HUES64 (cell line): ENCODE data around the gene ZMIZ1.
A peak's percentile ranks its signal among the peaks of the same experiment; 100 is the strongest.

Experiments used
- H3K27ac ChIP-seq: 2 replicates; pipeline ENCODE4 v1.7.0; 2013; ENCODE audit warnings: low read depth, low read length, inconsistent platforms
- H3K27me3 ChIP-seq: 2 replicates; pipeline ENCODE4 v1.6.1; 2013; ENCODE audit warnings: mild to moderate bottlenecking, low read length; ENCODE audit not compliant: insufficient read depth
- H3K36me3 ChIP-seq: 2 replicates; pipeline ENCODE4 v1.6.1; 2013; ENCODE audit warnings: mild to moderate bottlenecking, low read length; ENCODE audit not compliant: insufficient read depth
- H3K4me1 ChIP-seq: 2 replicates; pipeline ENCODE4 v1.6.1; 2013; ENCODE audit warnings: mild to moderate bottlenecking, low read length, moderate library complexity; ENCODE audit not compliant: insufficient read depth
- H3K4me3 ChIP-seq: 2 replicates; pipeline ENCODE4 v1.5.1; 2013; ENCODE audit warnings: mild to moderate bottlenecking, low read length, moderate library complexity
- H3K9ac ChIP-seq: 2 replicates; pipeline ENCODE4 v1.6.1; 2013; ENCODE audit warnings: mild to moderate bottlenecking, low read depth, low read length
- H3K9me3 ChIP-seq: 2 replicates; pipeline ENCODE4 v1.6.1; 2013; ENCODE audit warnings: low read depth, low read length; ENCODE audit not compliant: insufficient read depth
- WGBS: fragments of 150-250, 120-280 bp; methylation state at CpG from one replicate; pipeline ENCODE4 v1.1.7; 2013; ENCODE audit warnings: missing lambda C conversion rate; 5-methylcytosine and 5-hydroxymethylcytosine counted together

The ZMIZ1 gene

DNA sequence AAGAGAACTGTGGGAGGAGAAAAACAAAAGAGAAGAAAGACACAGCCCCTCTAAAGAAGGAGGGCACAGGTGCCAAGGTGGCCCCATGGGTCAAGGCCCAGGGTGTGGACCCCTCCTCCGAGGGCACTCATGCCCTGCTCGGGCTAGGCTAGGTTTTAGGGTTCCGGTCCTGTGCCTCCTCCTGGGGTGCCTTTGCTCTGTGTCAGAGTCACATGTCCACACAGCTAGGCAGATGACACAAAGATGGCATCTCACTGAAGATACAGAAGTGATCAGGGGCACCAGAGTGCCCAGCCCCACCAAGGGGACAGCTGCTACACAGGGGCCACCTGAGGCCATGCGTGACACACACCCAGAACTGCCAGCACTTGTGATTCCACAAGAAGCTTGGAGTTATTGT, 162.1 kb downstream of the ZMIZ1 start:
- 98% methylated on average over 4 of the region's 4 CpGs for WGBS
- peaks cover 11% of the 10 kb centered on the region; the same call in 1 of the 2 replicates for H3K36me3 ChIP-seq

DNA sequence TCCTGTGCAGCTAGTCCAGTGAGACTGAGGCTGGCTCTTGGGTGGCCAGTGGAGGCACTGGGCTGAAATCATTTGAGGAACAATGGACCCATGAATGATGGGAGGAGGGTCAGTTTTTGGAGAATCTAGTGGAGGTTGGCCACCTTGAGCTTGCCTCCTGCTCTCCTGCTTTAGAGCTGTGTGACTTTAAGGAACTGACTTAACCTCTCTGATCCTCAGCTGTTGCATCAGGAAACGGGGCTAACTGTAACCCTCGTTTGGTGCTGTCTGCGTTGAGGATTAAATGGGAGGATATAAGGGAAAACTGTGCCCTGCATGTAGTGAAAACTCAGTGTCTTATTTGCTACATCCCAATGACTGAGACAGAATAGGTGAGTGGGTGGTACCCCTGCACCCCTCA, 163.1 kb downstream of the ZMIZ1 start:
- WGBS = 94% methylated on average over 3 of the region's 3 CpGs
- Histone ChIP-seq H3K4me3 (no peak overlapping the region), H3K36me3 (peaks cover 5% of the 10 kb centered on the region; the same call in 1 of the 2 replicates), H3K9ac (no peak overlapping the region), H3K27me3 (peaks cover 19% of the 10 kb centered on the region; the same call in 1 of the 2 replicates), H3K9me3 (no peaks in the 10 kb centered on the region), H3K27ac (no peak overlapping the region), H3K4me1 (peaks cover 31% of the 10 kb centered on the region)

More for the DNA sequence above, 162.1 kb downstream of the ZMIZ1 start:
- H3K9ac ChIP-seq = no peak overlapping the region
- H3K4me3 ChIP-seq = no peak overlapping the region
- H3K4me1 ChIP-seq = peaks cover 20% of the 10 kb centered on the region
- H3K9me3 ChIP-seq = no peaks in the 10 kb centered on the region
- H3K27ac ChIP-seq = no peak overlapping the region; the same call in 1 of the 2 replicates
- peaks cover 9% of the 10 kb centered on the region; the same call in 1 of the 2 replicates for H3K27me3 ChIP-seq

DNA sequence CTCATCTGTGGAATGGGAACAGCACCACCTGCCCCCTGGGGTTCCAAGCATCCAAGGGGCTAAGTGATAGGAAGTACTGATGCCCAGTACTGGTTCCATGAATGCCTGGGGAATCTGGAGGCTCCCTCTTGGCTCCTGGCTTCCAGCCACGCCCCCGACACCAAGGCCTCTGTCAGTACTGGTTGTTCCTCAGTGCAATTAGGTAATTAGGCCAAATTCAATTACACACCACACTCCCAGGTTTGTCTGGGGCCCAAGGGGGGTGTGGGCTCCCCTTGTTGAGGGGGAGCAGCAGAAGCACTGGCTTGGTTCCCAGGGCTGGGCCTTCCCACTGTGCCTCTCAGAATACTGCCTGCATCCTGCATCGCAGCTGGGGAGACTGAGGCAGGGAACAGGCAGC, 164.1 kb downstream of the ZMIZ1 start:
- peaks cover 40% of the 10 kb centered on the region for H3K4me1 ChIP-seq
- H3K27ac ChIP-seq = no peak overlapping the region
- H3K9me3 ChIP-seq = no peaks in the 10 kb centered on the region
- H3K9ac ChIP-seq = no peak overlapping the region
- 88% methylated on average over 3 of the region's 3 CpGs for WGBS
- H3K4me3 ChIP-seq = no peak overlapping the region
- H3K36me3 ChIP-seq = no peaks in the 10 kb centered on the region; the same call in 1 of the 2 replicates
- peaks cover 29% of the 10 kb centered on the region for H3K27me3 ChIP-seq

DNA sequence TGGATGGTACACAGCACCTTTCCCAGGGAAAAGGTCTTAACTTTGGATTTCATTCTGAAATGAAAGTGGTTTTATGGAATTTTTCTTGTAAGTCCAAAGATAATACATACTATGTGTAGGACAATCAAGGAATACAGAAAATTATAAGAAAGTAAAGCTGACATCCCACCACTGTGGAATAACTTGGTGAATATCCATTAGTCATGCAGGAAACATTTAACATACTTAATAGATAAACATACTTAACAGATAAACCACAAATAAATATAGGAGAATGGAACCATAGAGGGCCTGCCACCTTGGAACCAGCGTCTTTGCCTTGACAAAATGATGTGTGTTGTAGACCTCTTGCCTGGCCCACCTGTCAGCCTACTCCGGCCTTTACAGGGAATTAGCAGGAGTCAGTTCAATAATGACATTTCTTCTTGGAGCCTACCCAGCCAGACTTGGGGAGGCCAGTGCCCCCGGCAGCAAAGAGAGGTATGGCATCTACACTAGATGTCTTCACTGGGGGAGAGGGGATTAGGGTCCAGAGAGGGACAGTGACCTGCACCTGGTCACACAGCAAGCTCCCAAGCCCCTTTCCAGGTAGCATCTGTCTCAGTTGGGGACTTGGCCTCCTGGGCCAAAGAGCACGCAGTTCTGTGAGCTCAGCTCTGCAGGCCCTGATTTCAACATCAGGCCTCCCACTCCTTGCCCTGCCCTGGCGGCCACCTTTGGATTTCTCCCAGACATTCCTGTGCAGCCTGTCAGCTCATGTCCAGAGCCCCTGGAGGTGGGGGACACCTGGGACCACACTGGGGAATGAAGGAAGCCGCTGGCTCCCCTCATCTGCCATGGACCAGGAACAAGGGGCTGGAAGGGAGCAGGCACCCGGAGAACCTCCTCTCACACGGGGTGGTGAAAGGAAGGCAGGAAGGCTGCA, 165.9 kb downstream of the ZMIZ1 start:
- Histone ChIP-seq H3K27me3 (peaks cover 44% of the 10 kb centered on the region), H3K27ac (no peak overlapping the region), H3K36me3 (no peaks in the 10 kb centered on the region; the same call in 1 of the 2 replicates), H3K9me3 (no peaks in the 10 kb centered on the region), H3K4me3 (no peak overlapping the region), H3K4me1 (peaks cover 45% of the 10 kb centered on the region), H3K9ac (no peak overlapping the region)
- WGBS = 95% methylated on average over 8 of the region's 8 CpGs

DNA sequence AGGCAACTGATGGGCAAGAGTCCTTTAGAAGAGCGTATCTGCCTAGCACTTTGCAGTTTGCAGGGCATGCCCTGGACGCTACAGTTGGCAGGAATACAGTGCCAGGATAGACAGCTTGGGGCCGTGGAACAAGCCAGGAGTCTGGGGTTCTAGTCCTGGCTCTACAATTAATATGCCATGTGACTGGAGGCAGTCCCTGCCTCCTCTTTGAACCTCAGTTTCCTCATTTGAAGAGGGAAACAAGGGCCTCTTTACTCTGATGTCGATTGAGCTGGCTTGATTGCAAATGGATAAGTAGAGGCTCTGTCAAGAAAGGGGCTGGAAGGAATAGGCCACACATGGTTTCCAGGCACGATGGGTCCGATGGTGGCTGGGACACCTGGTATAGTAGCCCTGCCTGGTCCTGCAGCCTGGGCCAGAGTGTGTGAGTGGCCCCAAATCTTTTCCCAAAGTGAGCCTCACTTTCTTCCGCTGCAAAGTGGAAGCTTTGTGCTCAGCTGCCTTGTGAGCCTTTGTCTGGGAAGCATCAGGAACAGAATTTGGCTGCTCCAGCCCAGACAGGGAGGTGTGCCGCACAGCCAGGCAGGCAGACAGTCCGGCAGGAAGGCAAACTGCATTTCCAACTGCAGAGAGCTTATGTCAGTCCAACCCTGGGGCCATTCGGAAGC, 167.1 kb downstream of the ZMIZ1 start:
- peaks cover 47% of the 10 kb centered on the region for H3K27me3 ChIP-seq
- no peak overlapping the region for H3K9ac ChIP-seq
- no peak overlapping the region for H3K27ac ChIP-seq
- no peak overlapping the region for H3K4me3 ChIP-seq
- 79% methylated on average over 10 of the region's 10 CpGs for WGBS
- H3K36me3 ChIP-seq = no peaks in the 10 kb centered on the region; the same call in 1 of the 2 replicates
- peaks cover 46% of the 10 kb centered on the region for H3K4me1 ChIP-seq
- no peaks in the 10 kb centered on the region for H3K9me3 ChIP-seq

DNA sequence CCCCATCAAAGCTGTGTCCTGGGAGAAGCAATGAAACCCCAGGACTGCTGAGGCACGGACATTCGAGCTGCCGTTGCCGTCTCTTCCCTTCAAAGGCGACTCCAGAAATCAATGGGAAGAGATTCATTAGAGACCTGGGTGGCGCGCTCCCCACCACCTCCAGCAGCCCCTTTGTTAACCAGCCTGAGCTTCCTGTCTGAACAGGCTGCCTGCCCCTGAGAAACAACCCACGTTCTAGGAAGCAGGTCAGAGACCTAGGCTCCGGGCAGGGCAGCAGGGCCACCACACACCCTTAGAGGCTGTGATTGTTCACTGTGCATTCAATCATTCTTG, 167.6 kb downstream of the ZMIZ1 start:
- Histone ChIP-seq H3K27ac (no peak overlapping the region), H3K27me3 (peaks cover 52% of the 10 kb centered on the region), H3K4me3 (no peak overlapping the region), H3K9me3 (no peaks in the 10 kb centered on the region), H3K4me1 (peaks cover 51% of the 10 kb centered on the region), H3K9ac (no peak overlapping the region), H3K36me3 (no peaks in the 10 kb centered on the region; the same call in 1 of the 2 replicates)
- WGBS = 45% methylated on average over 9 of the region's 9 CpGs

DNA sequence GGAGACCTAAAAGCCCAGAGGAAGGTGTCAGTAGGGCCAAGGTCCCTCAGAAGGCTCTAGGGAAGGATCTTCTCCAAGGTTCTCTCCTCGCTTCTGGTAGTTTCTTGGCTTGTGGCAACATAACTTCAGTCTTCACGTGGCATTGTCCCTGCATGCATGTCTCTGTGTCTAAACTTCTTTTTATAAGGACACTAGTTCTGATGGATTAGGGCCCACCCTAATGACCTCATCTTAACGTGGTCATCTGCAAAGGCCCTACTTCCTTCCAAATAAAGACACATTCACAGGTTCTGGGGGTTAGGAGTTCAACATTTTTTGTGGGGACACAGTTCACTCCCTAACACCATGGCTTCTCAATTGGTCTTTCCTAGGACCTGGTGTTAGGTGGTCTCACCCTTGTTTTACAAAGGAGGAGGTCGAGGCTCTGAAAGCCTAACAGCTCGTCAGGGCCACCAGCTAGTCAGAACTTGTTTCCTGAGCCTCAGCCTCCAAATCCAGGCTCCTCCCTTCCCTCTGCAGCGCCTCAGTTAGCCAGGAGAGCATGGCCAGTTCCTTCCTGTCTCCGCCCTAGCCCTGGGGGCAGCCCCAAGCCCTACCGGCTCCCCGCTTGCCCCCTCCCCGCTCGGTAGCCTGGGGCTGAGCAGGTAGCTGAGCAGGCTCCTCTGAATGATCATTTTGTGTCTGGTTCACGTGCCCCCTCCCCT, 168.8 kb downstream of the ZMIZ1 start:
- WGBS = 75% methylated on average over 12 of the region's 12 CpGs
- H3K4me3 ChIP-seq = no peak overlapping the region
- peaks cover 57% of the 10 kb centered on the region for H3K4me1 ChIP-seq
- H3K9ac ChIP-seq = no peak overlapping the region
- H3K9me3 ChIP-seq = no peaks in the 10 kb centered on the region
- H3K36me3 ChIP-seq = no peaks in the 10 kb centered on the region; the same call in 1 of the 2 replicates
- H3K27me3 ChIP-seq = peaks cover 60% of the 10 kb centered on the region
- H3K27ac ChIP-seq = no peak overlapping the region

DNA sequence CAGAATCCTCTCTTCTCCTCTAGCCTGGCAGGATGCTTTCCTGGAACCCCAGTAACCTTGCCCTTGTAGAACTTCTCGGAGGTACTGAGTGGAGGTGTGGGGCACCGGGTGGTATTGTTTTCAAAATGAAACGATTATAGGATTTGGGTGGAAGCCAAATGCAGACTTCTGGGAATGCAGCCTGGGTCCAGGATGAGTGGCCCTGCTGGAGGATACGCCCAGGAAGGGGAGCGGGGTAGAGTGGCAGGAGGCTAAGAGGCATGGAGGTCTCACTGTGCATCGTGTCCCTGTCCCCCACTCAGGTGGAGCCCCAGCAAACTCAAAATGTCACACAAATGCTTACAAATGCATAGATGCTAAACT, 169.4 kb downstream of the ZMIZ1 start:
- Histone ChIP-seq H3K9me3 (no peaks in the 10 kb centered on the region), H3K36me3 (no peaks in the 10 kb centered on the region; the same call in 1 of the 2 replicates), H3K4me3 (no peak overlapping the region), H3K4me1 (peaks cover 57% of the 10 kb centered on the region), H3K27me3 (peaks cover 60% of the 10 kb centered on the region), H3K9ac (no peak overlapping the region), H3K27ac (no peak overlapping the region)
- 88% methylated on average over 6 of the region's 6 CpGs for WGBS

DNA sequence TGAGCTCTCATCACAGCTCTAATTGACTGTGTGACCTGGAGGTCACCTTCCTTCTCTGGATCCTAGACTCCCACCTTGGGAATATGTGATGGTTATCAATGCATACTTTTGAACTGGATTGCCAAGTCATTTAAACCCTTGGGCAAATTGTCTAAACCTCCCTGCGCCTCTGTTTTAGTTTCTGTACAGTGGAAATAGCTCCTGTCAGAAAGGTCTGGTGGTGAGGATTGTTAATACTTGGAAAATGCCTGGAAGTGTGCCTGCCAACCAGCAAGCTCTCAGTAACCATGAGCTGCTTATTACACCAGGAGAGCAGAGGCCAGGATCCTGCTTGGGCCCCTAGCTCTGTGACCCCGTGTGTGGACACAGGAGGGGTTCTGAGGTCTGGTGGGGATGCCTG, 169.8 kb downstream of the ZMIZ1 start:
- Histone ChIP-seq H3K9me3 (no peaks in the 10 kb centered on the region), H3K27me3 (peaks cover 62% of the 10 kb centered on the region), H3K36me3 (no peaks in the 10 kb centered on the region; the same call in 1 of the 2 replicates), H3K4me1 (peaks cover 57% of the 10 kb centered on the region), H3K27ac (no peak overlapping the region), H3K9ac (no peak overlapping the region), H3K4me3 (no peak overlapping the region)
- WGBS = 71% methylated on average over 2 of the region's 2 CpGs

DNA sequence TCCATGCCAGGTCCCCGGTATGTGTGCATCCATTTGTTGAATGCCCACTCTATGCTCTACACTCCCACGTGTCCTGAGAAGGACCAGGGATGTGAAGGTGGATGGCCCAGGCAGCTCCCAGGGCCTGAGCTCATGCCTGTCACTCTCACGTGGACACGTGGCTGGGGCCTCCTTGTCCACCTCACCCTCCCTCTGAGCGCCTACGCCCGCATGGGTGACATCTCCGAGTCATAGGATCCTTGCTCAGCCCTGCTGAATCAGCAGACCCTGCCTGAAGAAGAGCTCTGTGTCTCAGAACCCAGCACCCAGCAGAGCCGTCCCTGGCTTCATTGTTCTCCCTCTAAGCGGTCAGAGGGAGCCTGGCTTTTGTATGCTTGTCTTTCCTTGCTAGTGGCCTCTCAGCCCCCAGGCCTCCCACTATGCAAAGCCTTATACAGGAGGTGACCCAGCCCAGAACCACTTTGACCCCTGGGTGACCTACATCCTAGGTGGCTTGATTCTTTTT, 170.6 kb downstream of the ZMIZ1 start:
- no peak overlapping the region; the same call in 1 of the 2 replicates for H3K9ac ChIP-seq
- H3K36me3 ChIP-seq = no peaks in the 10 kb centered on the region; the same call in 1 of the 2 replicates
- 19% methylated on average over 10 of the region's 10 CpGs for WGBS
- peaks cover 70% of the 10 kb centered on the region for H3K27me3 ChIP-seq
- peak overlapping the region; percentile 61; the same call in 1 of the 2 replicates for H3K27ac ChIP-seq
- peaks cover 57% of the 10 kb centered on the region for H3K4me1 ChIP-seq
- no peaks in the 10 kb centered on the region for H3K9me3 ChIP-seq
- H3K4me3 ChIP-seq = peak overlapping the region; percentile 5; the same call in 1 of the 2 replicates
